Measurements from ENCODE around the gene IRF3. TPM values are rescaled to one million over a fixed set of nuclear protein-coding genes. Genes with fewer than 3 reads are reported as not detected.

Gene IRF3
- total and polyA plus RNA-seq, 10 of the 15 experiments (the other 5 are each of a cell fraction or from before 2014, with no cell fraction given) = 5.5 to 110 (median 63.4) TPM

- Histone ChIP-seq H3K9me3 (replicated peaks; ENCODE audit: control insufficient read depth, insufficient read depth, low read length) (no peaks in the 10 kb centered on the region), H3K4me2 (ENCODE audit: control insufficient read depth, insufficient read depth) (no peak overlapping the region), H3K4me1 (ENCODE audit: control insufficient read depth, insufficient read depth, low read length) (peaks cover 5% of the 10 kb centered on the region), H3K79me2 (ENCODE audit: control insufficient read depth, insufficient read depth, low read length) (peaks cover 5% of the 10 kb centered on the region), H2AFZ (ENCODE audit: control insufficient read depth, low read depth, low read length) (no peak overlapping the region), H3K36me3 (ENCODE audit: control insufficient read depth in 2 of 2, insufficient read depth in 2 of 2, low read length in 1 of 2) (no peaks in the 10 kb centered on the region), H3K27me3 (replicated peaks in 1 of 2; ENCODE audit: control insufficient read depth in 2 of 2, insufficient read depth in 2 of 2, low read length in 1 of 2) (no peaks in the 10 kb centered on the region), H3K27ac (ENCODE audit: control insufficient read depth, insufficient read depth) (no peak overlapping the region), H3K4me3 (no peak overlapping the region), H4K20me1 (ENCODE audit: control insufficient read depth, insufficient read depth) (no peaks in the 10 kb centered on the region), H3K9ac (ENCODE audit: control insufficient read depth, insufficient read depth, low read length) (no peak overlapping the region)
- ChIA-PET CTCF (interaction anchor here (0.6 to 1.4 kb wide), 2 partner anchors 45 to 1364 kb away, joined by 3 to 4 read pairs; no protein-coding TSS in a partner anchor), POLR2A (interaction anchor here (1.2 kb wide), 1 partner anchor 40 kb away, joined by 4 read pairs; no protein-coding TSS in a partner anchor), RAD21 (ENCODE audit: unreplicated experiment) (no interaction called here), SMC1A (ENCODE audit: uncharacterized antibody, unreplicated experiment) (no interaction called here)
- 75% methylated on average over 25 of the region's 30 CpGs for WGBS (ENCODE audit: insufficient coverage, insufficient replicate concordance, low lambda C conversion rate, missing lambda C conversion rate)
- no TSS peak for BruUV-seq (replicated peaks)
- no peak for DNase-seq (ENCODE audit: low read depth, low spot score)
- intact Hi-C loops (cut with micrococcal nuclease; ENCODE audit: unreplicated experiment) (no loop called here), in situ Hi-C loops (cut with MboI) (no loop called here)
- no peak for ATAC-seq
- FAIRE-seq = no peak
- no peak for TF ChIP-seq BCL3 (IDR thresholded peaks at IDR 0.05; ENCODE audit: borderline replicate concordance, insufficient read depth, low read depth, low read length, poor library complexity, severe bottlenecking)
- TF ChIP-seq ZNF384 (IDR thresholded peaks at IDR 0.05; ENCODE audit: borderline replicate concordance, low read depth, low read length) = no peak
- no peak for TF ChIP-seq REST (IDR thresholded peaks at IDR 0.05; ENCODE audit: low read depth, low read length)
- TF ChIP-seq JUNB (IDR thresholded peaks at IDR 0.05) = no peak
- TF ChIP-seq, protein P1, sequence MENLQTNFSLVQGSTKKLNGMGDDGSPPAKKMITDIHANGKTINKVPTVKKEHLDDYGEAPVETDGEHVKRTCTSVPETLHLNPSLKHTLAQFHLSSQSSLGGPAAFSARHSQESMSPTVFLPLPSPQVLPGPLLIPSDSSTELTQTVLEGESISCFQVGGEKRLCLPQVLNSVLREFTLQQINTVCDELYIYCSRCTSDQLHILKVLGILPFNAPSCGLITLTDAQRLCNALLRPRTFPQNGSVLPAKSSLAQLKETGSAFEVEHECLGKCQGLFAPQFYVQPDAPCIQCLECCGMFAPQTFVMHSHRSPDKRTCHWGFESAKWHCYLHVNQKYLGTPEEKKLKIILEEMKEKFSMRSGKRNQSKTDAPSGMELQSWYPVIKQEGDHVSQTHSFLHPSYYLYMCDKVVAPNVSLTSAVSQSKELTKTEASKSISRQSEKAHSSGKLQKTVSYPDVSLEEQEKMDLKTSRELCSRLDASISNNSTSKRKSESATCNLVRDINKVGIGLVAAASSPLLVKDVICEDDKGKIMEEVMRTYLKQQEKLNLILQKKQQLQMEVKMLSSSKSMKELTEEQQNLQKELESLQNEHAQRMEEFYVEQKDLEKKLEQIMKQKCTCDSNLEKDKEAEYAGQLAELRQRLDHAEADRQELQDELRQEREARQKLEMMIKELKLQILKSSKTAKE (IDR thresholded peaks at IDR 0.05; ENCODE audit: low read depth, poor library complexity, severe bottlenecking) = no peak
- no peak for TF ChIP-seq FOXM1 (IDR thresholded peaks at IDR 0.05; ENCODE audit: low read depth, low read length)
- no peak for TF ChIP-seq YBX1 (IDR thresholded peaks at IDR 0.05)
- no peak for TF ChIP-seq RCOR1 (conservative IDR thresholded peaks at IDR 0.05; ENCODE audit: low read depth, low read length)
- no peak for TF ChIP-seq ZNF207 (IDR thresholded peaks at IDR 0.05; ENCODE audit: borderline replicate concordance)
- no peak for TF ChIP-seq CHD2 (IDR thresholded peaks at IDR 0.05; ENCODE audit: borderline replicate concordance, low read depth, low read length)
- no peak for TF ChIP-seq JUND (IDR thresholded peaks at IDR 0.05; ENCODE audit: low read depth, low read length)
- TF ChIP-seq RUNX3 (IDR thresholded peaks at IDR 0.05; ENCODE audit: low read length) = no peak
- TF ChIP-seq, protein P2, sequence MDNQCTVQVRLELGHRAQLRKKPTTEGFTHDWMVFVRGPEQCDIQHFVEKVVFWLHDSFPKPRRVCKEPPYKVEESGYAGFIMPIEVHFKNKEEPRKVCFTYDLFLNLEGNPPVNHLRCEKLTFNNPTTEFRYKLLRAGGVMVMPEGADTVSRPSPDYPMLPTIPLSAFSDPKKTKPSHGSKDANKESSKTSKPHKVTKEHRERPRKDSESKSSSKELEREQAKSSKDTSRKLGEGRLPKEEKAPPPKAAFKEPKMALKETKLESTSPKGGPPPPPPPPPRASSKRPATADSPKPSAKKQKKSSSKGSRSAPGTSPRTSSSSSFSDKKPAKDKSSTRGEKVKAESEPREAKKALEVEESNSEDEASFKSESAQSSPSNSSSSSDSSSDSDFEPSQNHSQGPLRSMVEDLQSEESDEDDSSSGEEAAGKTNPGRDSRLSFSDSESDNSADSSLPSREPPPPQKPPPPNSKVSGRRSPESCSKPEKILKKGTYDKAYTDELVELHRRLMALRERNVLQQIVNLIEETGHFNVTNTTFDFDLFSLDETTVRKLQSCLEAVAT (IDR thresholded peaks at IDR 0.05) = no peak
- TF ChIP-seq NR2F1 (conservative IDR thresholded peaks at IDR 0.05) = no peak
- no peak for TF ChIP-seq SRF (IDR thresholded peaks at IDR 0.05; ENCODE audit: low read depth in 2 of 2, low read length in 2 of 2)
- TF ChIP-seq ZNF622 (IDR thresholded peaks at IDR 0.05) = no peak
Measured at GRCh38 chr19:49636233-49636932, 29.3 kb downstream of the IRF3 start.
